HG03060 (cell line): Measurements from ENCODE around the gene RCBTB2.
"Not testable (repeated sequence)": the region's sequence is repeated elsewhere in the genome, so short reads cannot be mapped to it uniquely, and the experiment has no call there.

Experiments used
- ATAC-seq: cut with Tn5 transposase; IDR thresholded peaks from one replicate; pipeline ENCODE4 v1.9.1; 2021; ENCODE audit warnings: low read depth, moderate number of reproducible peaks; ENCODE audit not compliant: unreplicated experiment

Gene RCBTB2

DNA sequence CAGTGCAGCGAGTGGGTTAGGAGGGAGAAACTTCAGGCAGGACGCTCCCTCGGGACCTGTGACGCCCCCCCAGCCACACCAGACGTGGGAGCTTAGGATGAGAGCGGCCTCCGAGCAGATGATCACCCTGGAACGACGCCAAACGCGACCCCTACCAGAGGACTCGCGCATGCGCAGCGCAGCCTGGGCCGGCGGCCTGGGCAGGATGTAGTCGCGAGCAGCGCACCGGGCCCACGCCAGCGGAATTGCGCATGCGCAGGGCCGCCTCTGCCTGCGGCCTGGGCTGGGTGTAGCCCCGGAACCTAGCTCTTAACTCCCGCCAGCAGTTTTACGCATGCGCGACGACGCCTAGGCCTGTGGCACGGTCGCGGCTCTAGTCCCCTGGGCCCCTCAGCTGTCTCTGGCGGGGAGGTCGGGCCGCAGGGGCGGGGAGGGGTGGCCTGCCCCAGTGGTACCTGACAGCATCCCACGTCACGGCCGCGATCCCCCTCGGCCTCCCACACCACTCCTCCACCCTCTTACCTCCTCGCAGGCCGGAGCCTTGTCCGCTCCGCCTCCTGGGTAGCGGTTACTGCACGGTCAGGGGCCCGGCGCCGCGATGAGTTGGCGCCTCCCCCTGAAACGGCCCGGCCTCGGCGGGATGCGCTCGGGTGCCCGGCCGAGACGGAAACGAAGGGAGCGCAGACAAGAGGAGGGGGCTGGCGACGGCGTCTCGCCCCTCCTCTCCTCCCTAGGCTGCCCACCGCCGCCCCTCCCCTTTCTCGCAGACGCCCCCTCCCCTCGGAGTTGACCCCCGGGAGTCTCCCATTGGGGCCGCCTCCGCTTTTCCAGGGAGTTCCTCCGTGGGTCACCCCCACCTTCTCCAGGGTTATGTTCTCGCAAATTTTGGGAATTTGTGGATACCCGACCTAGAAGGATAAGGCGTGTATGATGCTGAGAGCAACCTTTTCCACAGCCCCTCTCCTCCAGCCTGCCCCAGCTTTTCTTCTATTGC, at the start of gene RCBTB2:
TSS of gene RCBTB2 (minus strand) at position 575 of the 994 bp plus-strand sequence. CDS start 11,141 bp downstream, outside the sequence.
- ATAC-seq, result peak; percentile 78

DNA sequence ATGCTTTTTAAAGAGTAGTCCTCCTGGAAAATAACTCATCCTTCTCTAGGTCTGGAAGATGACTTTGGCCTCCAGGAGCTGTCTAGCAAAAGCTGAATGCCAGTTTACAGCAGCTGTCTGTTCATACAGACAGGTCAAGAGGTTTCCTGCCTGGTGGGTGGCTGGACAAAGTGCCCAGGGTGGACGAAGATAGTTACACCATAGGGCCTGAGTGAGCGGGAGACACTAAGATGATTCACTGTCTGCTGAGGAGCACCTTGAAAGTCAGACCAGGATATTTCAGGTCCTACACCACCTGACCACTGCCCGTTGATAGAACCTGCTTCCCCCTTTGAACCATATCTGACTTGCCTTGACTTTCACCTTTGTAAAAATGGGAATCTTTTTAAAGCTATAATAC, 49.2 kb upstream of the RCBTB2 start:
- ATAC-seq, result no peak

GRCh38 chr13:48580896-48581295, 48.0 kb upstream of the RCBTB2 start:
- no peak for ATAC-seq

- ATAC-seq, result no peak
These were observed 47.4 kb upstream of the RCBTB2 start for GRCh38 chr13:48580185-48580803.

DNA sequence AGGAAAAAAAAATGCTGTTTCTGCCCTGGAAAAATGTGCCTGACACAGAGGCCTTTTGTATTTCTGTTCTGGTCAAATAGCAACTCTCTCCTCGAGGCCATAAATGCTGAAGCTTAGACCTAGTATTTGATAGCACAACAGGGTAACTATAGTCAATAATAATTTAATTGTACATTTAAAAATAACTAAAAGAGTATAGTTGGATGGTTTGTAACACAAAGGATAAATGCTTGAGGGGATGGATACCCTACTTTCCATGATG, 47.0 kb upstream of the RCBTB2 start:
- ATAC-seq, result not testable (repeated sequence)

- peak; percentile 50 for ATAC-seq
These were observed 46.5 kb upstream of the RCBTB2 start for GRCh38 chr13:48579165-48579918.

GRCh38 chr13:48578516-48579164, 45.8 kb upstream of the RCBTB2 start:
- peak; percentile 32 for ATAC-seq

DNA sequence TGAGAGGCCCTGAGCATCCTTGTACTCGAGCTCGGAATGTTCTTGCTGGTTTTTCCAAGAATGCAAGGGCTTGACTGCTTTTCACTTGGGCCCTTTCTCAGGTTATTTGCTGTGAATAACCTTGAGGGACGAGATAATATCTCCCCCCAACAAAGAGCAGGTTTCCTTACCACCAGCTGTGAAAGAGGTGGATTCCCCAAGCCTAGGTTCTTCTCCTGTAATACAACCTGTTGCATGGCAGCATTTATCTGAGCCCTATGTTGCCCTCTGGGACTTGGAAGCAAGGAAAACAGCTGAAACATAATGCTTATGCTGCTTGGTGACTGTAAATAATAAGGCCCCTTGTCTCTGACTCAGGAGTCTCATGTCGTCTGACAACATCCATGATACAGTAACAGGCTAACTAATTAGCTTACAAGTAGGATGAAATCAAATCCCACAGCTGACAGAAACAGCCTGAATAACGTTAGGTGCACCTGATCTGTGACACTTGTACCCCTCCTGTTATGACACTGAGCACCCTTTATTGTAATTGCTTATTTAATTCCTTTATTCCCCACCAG, 43.6 kb upstream of the RCBTB2 start:
- no peak for ATAC-seq

GRCh38 chr13:48575031-48575430, 42.2 kb upstream of the RCBTB2 start:
- no peak for ATAC-seq

DNA sequence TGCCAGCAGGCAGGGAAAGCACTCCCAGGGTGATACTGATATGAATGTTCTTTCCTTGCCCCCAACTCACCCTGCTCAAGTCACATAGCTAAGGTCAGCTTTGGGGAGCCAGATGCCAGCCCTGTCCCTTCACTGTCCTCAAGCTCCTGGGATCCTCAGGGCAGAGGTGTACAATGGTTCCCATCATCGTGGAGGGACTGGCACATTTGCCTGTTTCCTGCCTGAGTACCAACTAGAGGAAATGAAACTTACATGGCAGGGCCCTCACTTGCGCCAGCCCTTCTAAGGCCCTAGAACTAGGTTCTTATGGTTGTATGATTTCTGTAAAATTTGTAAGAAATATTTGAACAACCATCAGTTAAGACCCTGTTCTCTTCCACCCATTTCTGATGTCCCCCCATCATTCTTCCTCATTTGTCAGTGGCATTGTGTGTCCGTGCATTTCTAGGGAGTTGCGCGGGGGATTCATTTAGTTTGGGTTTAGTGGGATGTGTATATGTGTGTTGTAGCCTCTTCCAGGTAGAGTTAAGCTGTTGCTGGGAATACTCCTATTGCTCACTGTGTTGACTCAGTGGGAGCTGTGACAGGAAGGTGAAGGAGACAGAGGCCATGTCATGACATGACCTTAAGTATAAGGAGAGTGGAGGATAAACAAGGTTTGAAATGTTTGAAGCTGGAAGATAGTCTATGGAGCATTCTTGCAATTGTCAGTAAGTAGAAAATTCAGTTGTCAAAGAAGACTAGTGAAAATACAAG, 41.3 kb upstream of the RCBTB2 start:
- no peak for ATAC-seq

GRCh38 chr13:48573213-48574007, 40.5 kb upstream of the RCBTB2 start:
- no peak for ATAC-seq

- ATAC-seq, result no peak
These were observed 38.4 kb upstream of the RCBTB2 start for GRCh38 chr13:48571126-48571913.

DNA sequence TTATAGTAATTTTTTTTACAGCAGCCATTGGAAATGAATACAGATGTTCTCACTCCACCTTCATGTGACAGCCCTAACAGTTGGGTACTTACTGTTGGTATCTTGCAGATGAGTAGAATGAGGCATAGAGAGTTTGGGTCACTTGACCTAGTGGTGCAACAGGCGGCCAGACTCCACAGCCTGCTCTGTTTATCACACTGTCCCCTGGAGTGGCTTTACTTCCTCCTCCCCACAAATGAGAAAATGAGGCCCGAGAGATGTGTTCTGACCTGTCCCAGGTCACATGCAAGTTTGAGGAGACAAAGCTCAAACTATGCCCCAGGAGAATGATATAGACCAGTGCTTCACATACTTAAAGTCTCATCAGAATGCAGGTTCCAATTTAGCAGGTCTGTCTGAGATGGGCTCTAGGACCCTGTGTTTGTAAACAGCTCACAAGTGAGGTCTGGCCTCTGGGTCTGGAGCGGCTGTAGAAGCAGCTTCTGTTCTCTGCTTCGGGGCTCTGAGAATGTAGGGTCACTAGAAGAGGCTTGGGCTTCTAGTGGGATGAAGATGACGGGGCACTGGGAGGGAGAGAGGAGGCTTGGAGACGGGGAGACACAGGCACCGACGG, 37.4 kb upstream of the RCBTB2 start:
- no peak for ATAC-seq

GRCh38 chr13:48569104-48569666, 36.3 kb upstream of the RCBTB2 start:
- ATAC-seq, result no peak

DNA sequence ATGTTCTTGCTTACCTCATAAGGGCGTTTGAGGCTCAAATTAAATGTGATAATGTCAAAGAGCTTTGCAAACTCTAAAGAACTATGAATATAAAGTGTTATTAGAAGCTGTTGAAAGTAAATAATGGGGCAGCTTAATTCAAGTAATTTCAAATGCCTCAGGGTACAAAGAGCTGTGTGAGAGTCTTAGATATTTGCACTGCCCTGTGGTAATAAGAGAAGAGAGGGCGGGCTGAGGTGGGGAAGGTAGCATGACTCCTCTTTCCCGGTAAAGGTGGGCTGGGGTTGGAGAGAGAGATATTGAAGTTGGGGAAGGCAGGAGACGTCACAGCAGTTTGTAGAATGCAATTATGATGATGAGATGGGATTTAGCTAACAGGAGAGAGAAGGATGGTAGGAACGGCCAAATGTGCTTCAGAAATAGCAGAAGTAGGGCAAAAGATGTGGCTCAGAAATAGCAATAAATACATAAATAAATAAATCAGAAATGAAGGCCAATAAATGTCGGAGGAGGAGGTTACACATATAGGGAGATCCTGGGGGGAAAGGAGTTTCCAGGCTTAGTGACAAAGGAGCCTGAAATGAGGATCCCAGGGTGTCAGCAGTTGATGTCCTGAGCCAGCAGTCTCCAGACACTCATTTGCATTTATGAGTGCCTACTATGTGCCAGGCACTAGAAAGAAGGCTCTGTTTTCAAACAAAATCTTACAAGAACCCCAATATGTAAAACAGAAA, 35.7 kb upstream of the RCBTB2 start:
- no peak for ATAC-seq

GRCh38 chr13:48567515-48568369, 34.9 kb upstream of the RCBTB2 start:
- no peak for ATAC-seq
